ENCODE measurements around the gene SLC25A28. TPM values are rescaled to one million over a fixed set of nuclear protein-coding genes. Genes with fewer than 3 reads are reported as not detected.

SLC25A28 gene
- total RNA-seq, 1 experiment from 2014 or later: 22.2 TPM

GRCh38 chr10:99659868-99660366, 39.7 kb upstream of the SLC25A28 start:
- H3K27me3 ChIP-seq (ENCODE audit: insufficient read depth, low read length): no peaks in the 10 kb centered on the region; the same call in 1 of the 2 replicates
- no peak overlapping the region for H2BK5ac ChIP-seq (ENCODE audit: insufficient read length, low read length)
- H4K5ac ChIP-seq (ENCODE audit: insufficient read length, low read depth, low read length): no peak overlapping the region
- H3K18ac ChIP-seq (ENCODE audit: insufficient read length, low read depth, low read length): no peak overlapping the region
- H4K8ac ChIP-seq (replicated peaks; ENCODE audit: insufficient read length, low read depth, low read length): no peak overlapping the region
- Mint-ChIP-seq H3K4me3 (peak overlapping the region; percentile 89 to 91), H3K4me1 (peaks cover 14 to 16% of the 10 kb centered on the region in 2 experiments), H3K9me3 (no peaks in the 10 kb centered on the region; a peak in 2 of 5 replicates), H3K27ac (peak overlapping the region; percentile 5 to 84 (median 69); a peak in 2 of 7 replicates), H3K36me3 (ENCODE audit: insufficient read depth in 1 of 3, low read depth in 3 of 3) (peaks cover 0 to 12% (median 0%) of the 10 kb centered on the region in 3 experiments; a peak in 4 of 7 replicates), H3K27me3 (ENCODE audit: low read depth) (peaks cover 27% of the 10 kb centered on the region)
- no peak overlapping the region for H3K27ac ChIP-seq (ENCODE audit: insufficient read length, low read depth, low read length)
- WGBS (ENCODE audit: extremely low coverage, insufficient read length, low lambda C conversion rate): no CpG with 5 or more reads among the region's 10 CpGs
- H3K79me1 ChIP-seq (ENCODE audit: insufficient read depth, low read depth, low read length, poor library complexity, severe bottlenecking): no peaks in the 10 kb centered on the region
- no peak overlapping the region for H2AFZ ChIP-seq (ENCODE audit: low read length)
- H2AK5ac ChIP-seq (ENCODE audit: insufficient read length, low read length): no peak overlapping the region
- H2BK20ac ChIP-seq (ENCODE audit: low read depth, low read length, poor library complexity, severe bottlenecking): no peak overlapping the region
- no peak overlapping the region for H3K23ac ChIP-seq (ENCODE audit: insufficient read length, low read depth, low read length)
- DNase-seq: no peak
- peaks cover 12% of the 10 kb centered on the region for H3K23me2 ChIP-seq (ENCODE audit: insufficient read length, low read depth, low read length, poor library complexity, severe bottlenecking)
- TF ChIP-seq, protein P1, sequence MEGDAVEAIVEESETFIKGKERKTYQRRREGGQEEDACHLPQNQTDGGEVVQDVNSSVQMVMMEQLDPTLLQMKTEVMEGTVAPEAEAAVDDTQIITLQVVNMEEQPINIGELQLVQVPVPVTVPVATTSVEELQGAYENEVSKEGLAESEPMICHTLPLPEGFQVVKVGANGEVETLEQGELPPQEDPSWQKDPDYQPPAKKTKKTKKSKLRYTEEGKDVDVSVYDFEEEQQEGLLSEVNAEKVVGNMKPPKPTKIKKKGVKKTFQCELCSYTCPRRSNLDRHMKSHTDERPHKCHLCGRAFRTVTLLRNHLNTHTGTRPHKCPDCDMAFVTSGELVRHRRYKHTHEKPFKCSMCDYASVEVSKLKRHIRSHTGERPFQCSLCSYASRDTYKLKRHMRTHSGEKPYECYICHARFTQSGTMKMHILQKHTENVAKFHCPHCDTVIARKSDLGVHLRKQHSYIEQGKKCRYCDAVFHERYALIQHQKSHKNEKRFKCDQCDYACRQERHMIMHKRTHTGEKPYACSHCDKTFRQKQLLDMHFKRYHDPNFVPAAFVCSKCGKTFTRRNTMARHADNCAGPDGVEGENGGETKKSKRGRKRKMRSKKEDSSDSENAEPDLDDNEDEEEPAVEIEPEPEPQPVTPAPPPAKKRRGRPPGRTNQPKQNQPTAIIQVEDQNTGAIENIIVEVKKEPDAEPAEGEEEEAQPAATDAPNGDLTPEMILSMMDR (conservative IDR thresholded peaks at IDR 0.05): no peak
- H3K14ac ChIP-seq (ENCODE audit: insufficient read depth, low read length): 0 out of 2 replicates have a peak overlapping the region, but pooled peaks have one; percentile 64
- no peak overlapping the region for H2BK15ac ChIP-seq (ENCODE audit: low read depth, low read length)
- no peak overlapping the region for H3K4ac ChIP-seq (ENCODE audit: low read depth, low read length)
- H2BK120ac ChIP-seq (ENCODE audit: low read depth, low read length, poor library complexity, severe bottlenecking): no peak overlapping the region
- H3K4me1 ChIP-seq (ENCODE audit: insufficient read depth, low read length): no peaks in the 10 kb centered on the region
- no peak overlapping the region for H4K91ac ChIP-seq (ENCODE audit: insufficient read length, low read depth, low read length)
- H3K56ac ChIP-seq (ENCODE audit: insufficient read length, low read depth, low read length): no peak overlapping the region
- H2BK12ac ChIP-seq (ENCODE audit: insufficient read length, low read depth, low read length): no peak overlapping the region
- H3K79me2 ChIP-seq (ENCODE audit: insufficient read depth, low read length): no peaks in the 10 kb centered on the region
- H3T11ph ChIP-seq (ENCODE audit: low read length): no peak overlapping the region
- H3K9ac ChIP-seq (ENCODE audit: extremely low read depth, insufficient read length, low read length): peak overlapping the region; percentile 71
- peak overlapping the region; percentile 56 for H3K4me2 ChIP-seq (ENCODE audit: insufficient read depth, insufficient read length, low read length)
- H4K20me1 ChIP-seq (ENCODE audit: control insufficient read depth, insufficient read depth, insufficient read length): no peaks in the 10 kb centered on the region
- no peaks in the 10 kb centered on the region for H3K9me3 ChIP-seq (ENCODE audit: control insufficient read depth, low read depth, low read length)

All from H9 (cell line).